ENCODE measurements around the gene GLI1. TPM values are rescaled to one million over a fixed set of nuclear protein-coding genes. Genes with fewer than 3 reads are reported as not detected.

GLI1 gene
- total and polyA plus RNA-seq, 2 of the 13 experiments (the other 11 are each of a cell fraction or from before 2014, with no cell fraction given), result 0.09 to 0.20 TPM

DNA sequence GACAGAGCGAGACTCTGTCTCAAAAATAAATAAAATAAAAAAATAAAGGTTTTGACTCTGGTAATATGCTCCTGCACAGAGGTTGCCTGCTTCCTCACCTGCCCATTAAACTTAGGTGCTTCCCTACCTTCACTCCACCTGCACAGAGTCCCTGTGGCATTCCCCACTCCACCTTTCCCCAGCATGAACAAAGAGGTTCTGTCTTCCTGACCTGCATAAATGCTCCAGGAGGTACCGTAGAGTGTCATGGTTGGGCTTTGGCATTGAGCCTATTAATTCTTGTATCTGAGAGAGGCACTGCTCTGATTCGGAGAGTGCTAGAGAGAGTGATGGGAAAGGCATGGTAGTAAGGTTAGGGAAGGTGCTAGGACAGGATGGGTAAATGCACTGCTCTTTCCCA is 13.8 kb downstream of the GLI1 start:
- H3K27me3 ChIP-seq (ENCODE audit: control insufficient read depth in 1 of 2, insufficient read depth in 2 of 2, low read length in 2 of 2), result peaks cover 7 to 54% of the 10 kb centered on the region in 2 experiments
- POLR2A ChIA-PET, result no interaction called here
- DNase-seq (ENCODE audit: low spot score) (no peak), FAIRE-seq (no peak), ATAC-seq (no peak)
- no peak overlapping the region for H3K4me2 ChIP-seq (ENCODE audit: low read depth, low read length)
- H3K79me2 ChIP-seq (ENCODE audit: insufficient read depth, low read length), result no peaks in the 10 kb centered on the region
- H4K20me1 ChIP-seq (ENCODE audit: insufficient read depth, low read length), result no peaks in the 10 kb centered on the region
- TF ChIP-seq ZNF230 (CRISPR knock-in tag; IDR thresholded peaks at IDR 0.05) (no peak), KLF13 (CRISPR knock-in tag; IDR thresholded peaks at IDR 0.05) (no peak)
- intact Hi-C loops (cut with micrococcal nuclease; ENCODE audit: unreplicated experiment), result no loop called here
- H2AFZ ChIP-seq (ENCODE audit: low read length), result no peak overlapping the region
- no peaks in the 10 kb centered on the region for H3K9me3 ChIP-seq (ENCODE audit: low read length)
- H3K27ac ChIP-seq (ENCODE audit: extremely low read length, insufficient read depth, low read length), result no peak overlapping the region
- H3K36me3 ChIP-seq (replicated peaks in 1 of 2; ENCODE audit: control insufficient read depth in 1 of 2, insufficient read depth in 2 of 2, low read length in 2 of 2), result no peaks in the 10 kb centered on the region
- no TSS peak for BruUV-seq (replicated peaks)
- no peak overlapping the region for H3K9ac ChIP-seq (ENCODE audit: insufficient read depth, low read depth, low read length)
- CTCF ChIA-PET (ENCODE audit: low intra/inter-chr PET ratio, low total read pairs), result no interaction called here
- in situ Hi-C loops (cut with HindIII; ENCODE audit: extremely low pct_ligation_motif_present, low pct_unique_long_range_greater_than_20kb), result no loop called here
- peaks cover 57% of the 10 kb centered on the region for H3K4me1 ChIP-seq (ENCODE audit: insufficient read depth, low read length)
- 35% methylated on average over 3 of the region's 3 CpGs for WGBS (ENCODE audit: low lambda C conversion rate)
- no peak overlapping the region for H3K4me3 ChIP-seq (replicated peaks in 1 of 3; ENCODE audit: insufficient read depth in 1 of 3, low read depth in 2 of 3, low read length in 3 of 3)

GRCh38 chr12:57473886-57474285 is 14.3 kb downstream of the GLI1 start:
- FAIRE-seq, result no peak

More at GRCh38 chr12:57473886-57474285, 14.3 kb downstream of the GLI1 start:
- Histone ChIP-seq H3K36me3 (replicated peaks in 1 of 2; ENCODE audit: control insufficient read depth in 1 of 2, insufficient read depth in 2 of 2, low read length in 2 of 2) (no peaks in the 10 kb centered on the region), H3K9ac (ENCODE audit: insufficient read depth, low read depth, low read length) (no peak overlapping the region), H3K4me2 (ENCODE audit: low read depth, low read length) (no peak overlapping the region), H4K20me1 (ENCODE audit: insufficient read depth, low read length) (no peaks in the 10 kb centered on the region), H3K4me3 (replicated peaks in 1 of 3; ENCODE audit: insufficient read depth in 1 of 3, low read depth in 2 of 3, low read length in 3 of 3) (no peak overlapping the region), H3K79me2 (ENCODE audit: insufficient read depth, low read length) (no peaks in the 10 kb centered on the region), H3K27me3 (ENCODE audit: control insufficient read depth in 1 of 2, insufficient read depth in 2 of 2, low read length in 2 of 2) (peaks cover 8 to 59% of the 10 kb centered on the region in 2 experiments), H3K27ac (ENCODE audit: extremely low read length, insufficient read depth, low read length) (no peak overlapping the region), H3K9me3 (ENCODE audit: low read length) (no peaks in the 10 kb centered on the region), H2AFZ (ENCODE audit: low read length) (no peak overlapping the region), H3K4me1 (ENCODE audit: insufficient read depth, low read length) (peaks cover 62% of the 10 kb centered on the region)
- intact Hi-C loops (cut with micrococcal nuclease; ENCODE audit: unreplicated experiment), result no loop called here
- no TSS peak for BruUV-seq (replicated peaks)
- CTCF ChIA-PET (ENCODE audit: low intra/inter-chr PET ratio, low total read pairs), result no interaction called here
- POLR2A ChIA-PET, result interaction anchor here (2.0 kb wide), 1 partner anchor 13 kb away, joined by 4 read pairs; the partner anchor contains the start of gene MARS1
- in situ Hi-C loops (cut with HindIII; ENCODE audit: extremely low pct_ligation_motif_present, low pct_unique_long_range_greater_than_20kb), result no loop called here
- ATAC-seq, result no peak
- TF ChIP-seq KLF13 (CRISPR knock-in tag; IDR thresholded peaks at IDR 0.05) (no peak), AKAP8 (CRISPR knock-in tag; IDR thresholded peaks at IDR 0.05) (no peak), PHF20 (CRISPR knock-in tag; IDR thresholded peaks at IDR 0.05) (no peak), EED (CRISPR knock-in tag; IDR thresholded peaks at IDR 0.05) (no peak), CEBPG (CRISPR knock-in tag; IDR thresholded peaks at IDR 0.05) (no peak), ZNF367 (CRISPR knock-in tag; IDR thresholded peaks at IDR 0.05; ENCODE audit: borderline replicate concordance) (no peak), TOPORS (CRISPR knock-in tag; IDR thresholded peaks at IDR 0.05) (no peak), TEAD2 (CRISPR knock-in tag; IDR thresholded peaks at IDR 0.05) (no peak), KMT2A (CRISPR knock-in tag; IDR thresholded peaks at IDR 0.05) (no peak), MTF2 (CRISPR knock-in tag; IDR thresholded peaks at IDR 0.05; ENCODE audit: borderline replicate concordance) (no peak), ZMYM3 (CRISPR knock-in tag; IDR thresholded peaks at IDR 0.05) (no peak), ZNF343 (CRISPR knock-in tag; IDR thresholded peaks at IDR 0.05) (no peak), ZKSCAN8 (CRISPR knock-in tag; IDR thresholded peaks at IDR 0.05; ENCODE audit: borderline replicate concordance) (no peak), ZNF331 (CRISPR knock-in tag; IDR thresholded peaks at IDR 0.05) (no peak), PRPF4 (IDR thresholded peaks at IDR 0.05; ENCODE audit: low read depth, low read length, poor library complexity, severe bottlenecking) (no peak), GZF1 (CRISPR knock-in tag; IDR thresholded peaks at IDR 0.05) (no peak)
- no peak for DNase-seq (ENCODE audit: low spot score)
- 27% methylated on average over 5 of the region's 5 CpGs for WGBS (ENCODE audit: low lambda C conversion rate)

All from HepG2 (cell line).